ENCODE data around the gene TNFRSF13B. TPM values are rescaled to one million over a fixed set of nuclear protein-coding genes. Genes with fewer than 3 reads are reported as not detected.
"Not testable (repeated sequence)": the region's sequence is repeated elsewhere in the genome, so short reads cannot be mapped to it uniquely, and the experiment has no call there.

The TNFRSF13B gene
- total RNA-seq, 1 donor = not detected

DNA sequence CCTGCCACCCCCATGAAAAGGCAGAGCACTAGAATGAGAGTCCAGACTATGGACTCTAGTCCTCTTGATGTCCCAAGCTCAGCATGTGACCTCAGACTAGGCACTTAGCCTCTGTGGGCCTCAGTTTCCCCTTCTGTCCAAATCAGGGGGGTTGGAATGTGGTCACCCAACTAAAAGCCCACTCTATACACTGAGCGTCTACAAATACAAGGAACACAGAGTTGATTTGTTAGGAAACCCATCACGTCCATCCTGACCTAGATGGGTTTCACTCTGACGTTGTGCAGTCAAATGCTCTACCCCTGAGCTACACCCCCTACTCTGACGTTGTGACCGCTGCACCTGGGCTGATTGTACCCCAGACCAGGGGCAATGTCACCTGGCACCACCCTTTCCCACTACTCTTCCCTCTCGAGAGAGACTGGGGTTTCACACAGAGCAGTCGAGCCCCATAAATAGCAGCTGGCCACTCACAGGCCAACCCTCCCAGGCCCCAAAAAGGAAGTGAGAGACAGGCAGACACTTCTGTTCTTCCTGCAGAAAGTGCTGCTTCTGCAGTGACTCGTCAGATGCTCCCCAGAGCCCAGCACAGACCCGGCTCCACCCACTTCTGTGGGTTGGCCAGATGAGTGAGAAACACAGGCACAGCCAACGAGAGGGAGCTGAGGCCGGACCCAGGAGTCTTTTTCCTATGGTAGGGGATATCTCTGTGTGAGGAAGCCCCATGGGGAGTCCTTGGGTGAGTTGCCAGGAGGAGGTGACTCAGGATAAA, 16.1 kb upstream of the TNFRSF13B start:
- peak; percentile 59 for DNase-seq (ENCODE audit: low read depth)
- TF ChIP-seq, protein P1, sequence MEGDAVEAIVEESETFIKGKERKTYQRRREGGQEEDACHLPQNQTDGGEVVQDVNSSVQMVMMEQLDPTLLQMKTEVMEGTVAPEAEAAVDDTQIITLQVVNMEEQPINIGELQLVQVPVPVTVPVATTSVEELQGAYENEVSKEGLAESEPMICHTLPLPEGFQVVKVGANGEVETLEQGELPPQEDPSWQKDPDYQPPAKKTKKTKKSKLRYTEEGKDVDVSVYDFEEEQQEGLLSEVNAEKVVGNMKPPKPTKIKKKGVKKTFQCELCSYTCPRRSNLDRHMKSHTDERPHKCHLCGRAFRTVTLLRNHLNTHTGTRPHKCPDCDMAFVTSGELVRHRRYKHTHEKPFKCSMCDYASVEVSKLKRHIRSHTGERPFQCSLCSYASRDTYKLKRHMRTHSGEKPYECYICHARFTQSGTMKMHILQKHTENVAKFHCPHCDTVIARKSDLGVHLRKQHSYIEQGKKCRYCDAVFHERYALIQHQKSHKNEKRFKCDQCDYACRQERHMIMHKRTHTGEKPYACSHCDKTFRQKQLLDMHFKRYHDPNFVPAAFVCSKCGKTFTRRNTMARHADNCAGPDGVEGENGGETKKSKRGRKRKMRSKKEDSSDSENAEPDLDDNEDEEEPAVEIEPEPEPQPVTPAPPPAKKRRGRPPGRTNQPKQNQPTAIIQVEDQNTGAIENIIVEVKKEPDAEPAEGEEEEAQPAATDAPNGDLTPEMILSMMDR (IDR thresholded peaks at IDR 0.05; ENCODE audit: insufficient read depth, low read depth, low read length) = no peak
- H3K4me3 ChIP-seq (ENCODE audit: low read depth, low read length) = no peak overlapping the region

DNA sequence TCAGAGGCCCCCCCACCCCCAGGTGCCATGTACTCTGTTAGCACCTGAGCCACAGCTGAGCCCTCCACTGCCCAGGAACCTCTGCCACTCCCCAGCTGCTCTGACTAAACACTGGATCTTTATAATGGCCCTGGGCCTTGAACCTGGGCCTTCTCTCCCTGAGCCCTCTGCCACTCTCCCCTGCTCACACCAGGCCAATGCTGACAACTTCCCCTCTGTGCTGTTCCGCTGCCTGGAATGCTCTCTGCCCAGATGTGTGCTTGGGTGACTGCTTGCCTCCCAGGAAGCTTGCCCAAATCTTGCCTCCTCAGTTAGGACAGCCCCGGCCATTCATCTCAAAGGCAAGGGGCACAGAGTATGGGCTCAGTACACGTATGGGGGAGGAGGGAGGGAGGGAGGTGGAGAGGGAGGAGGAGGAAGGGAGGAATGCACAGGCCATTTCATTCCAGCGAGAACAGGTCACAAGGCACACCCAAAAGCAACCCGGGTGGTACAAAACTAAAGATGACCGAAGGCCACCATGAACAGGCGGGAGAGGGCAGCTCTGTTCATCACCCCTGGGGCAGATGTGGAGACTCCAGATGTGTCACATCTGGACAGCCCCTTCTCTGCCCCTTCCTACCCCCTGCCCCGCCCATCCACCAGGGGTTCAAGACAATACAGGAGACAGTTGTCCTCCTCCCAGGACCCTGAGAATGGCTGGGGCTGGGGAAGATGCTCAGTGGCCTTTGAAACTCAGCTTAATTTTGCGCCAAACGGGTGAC, 15.3 kb upstream of the TNFRSF13B start:
- H3K4me3 ChIP-seq (ENCODE audit: low read depth, low read length) = no peak overlapping the region
- TF ChIP-seq, protein P1 (IDR thresholded peaks at IDR 0.05; ENCODE audit: insufficient read depth, low read depth, low read length) = no peak
- DNase-seq (ENCODE audit: low read depth) = no peak

DNA sequence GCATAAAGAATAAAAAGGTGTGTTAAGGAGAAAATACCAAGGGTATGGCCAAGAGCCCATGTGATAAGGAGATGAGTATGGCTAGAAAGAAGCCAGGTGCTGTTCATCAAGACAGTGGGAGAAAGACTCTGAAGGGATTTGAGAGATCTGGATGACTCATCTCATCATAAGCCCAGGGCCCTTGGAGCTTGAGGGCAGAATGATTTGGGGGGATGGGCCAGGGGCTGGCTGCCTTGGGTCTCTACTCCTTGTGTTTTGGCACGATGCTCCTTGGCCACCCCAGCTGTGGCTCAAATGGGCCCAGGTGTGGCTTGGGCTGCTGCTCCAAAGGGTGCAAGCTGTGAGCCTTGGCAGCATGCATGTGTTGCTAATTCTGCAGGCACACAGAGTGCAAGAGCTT, 14.5 kb upstream of the TNFRSF13B start:
- TF ChIP-seq, protein P1 (IDR thresholded peaks at IDR 0.05; ENCODE audit: insufficient read depth, low read depth, low read length) = no peak
- no peak overlapping the region for H3K4me3 ChIP-seq (ENCODE audit: low read depth, low read length)
- peak; percentile 33 for DNase-seq (ENCODE audit: low read depth)

DNA sequence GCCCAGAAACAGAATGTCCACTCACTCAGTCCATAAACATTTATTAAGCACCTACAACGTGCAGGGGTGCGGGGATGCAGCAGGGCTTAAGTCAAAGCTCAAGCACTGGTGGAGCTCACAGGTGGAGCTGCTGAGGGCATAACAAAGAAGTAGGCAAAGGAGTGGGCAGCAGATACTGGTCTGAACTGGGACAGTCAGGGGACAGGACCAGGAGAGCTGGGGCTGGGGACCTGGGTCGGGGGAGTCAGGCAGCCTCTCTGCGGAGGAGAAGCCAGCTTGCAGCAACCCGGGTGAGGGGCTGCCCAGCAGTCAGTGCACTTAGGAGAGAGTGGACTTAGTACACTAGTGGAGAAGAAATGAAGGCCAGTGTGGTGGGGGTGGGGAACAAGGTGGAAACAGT, 10.0 kb upstream of the TNFRSF13B start:
- H3K4me3 ChIP-seq (ENCODE audit: low read depth, low read length) = no peak overlapping the region
- DNase-seq (ENCODE audit: low read depth) = no peak
- TF ChIP-seq, protein P1 (IDR thresholded peaks at IDR 0.05; ENCODE audit: insufficient read depth, low read depth, low read length) = no peak

DNA sequence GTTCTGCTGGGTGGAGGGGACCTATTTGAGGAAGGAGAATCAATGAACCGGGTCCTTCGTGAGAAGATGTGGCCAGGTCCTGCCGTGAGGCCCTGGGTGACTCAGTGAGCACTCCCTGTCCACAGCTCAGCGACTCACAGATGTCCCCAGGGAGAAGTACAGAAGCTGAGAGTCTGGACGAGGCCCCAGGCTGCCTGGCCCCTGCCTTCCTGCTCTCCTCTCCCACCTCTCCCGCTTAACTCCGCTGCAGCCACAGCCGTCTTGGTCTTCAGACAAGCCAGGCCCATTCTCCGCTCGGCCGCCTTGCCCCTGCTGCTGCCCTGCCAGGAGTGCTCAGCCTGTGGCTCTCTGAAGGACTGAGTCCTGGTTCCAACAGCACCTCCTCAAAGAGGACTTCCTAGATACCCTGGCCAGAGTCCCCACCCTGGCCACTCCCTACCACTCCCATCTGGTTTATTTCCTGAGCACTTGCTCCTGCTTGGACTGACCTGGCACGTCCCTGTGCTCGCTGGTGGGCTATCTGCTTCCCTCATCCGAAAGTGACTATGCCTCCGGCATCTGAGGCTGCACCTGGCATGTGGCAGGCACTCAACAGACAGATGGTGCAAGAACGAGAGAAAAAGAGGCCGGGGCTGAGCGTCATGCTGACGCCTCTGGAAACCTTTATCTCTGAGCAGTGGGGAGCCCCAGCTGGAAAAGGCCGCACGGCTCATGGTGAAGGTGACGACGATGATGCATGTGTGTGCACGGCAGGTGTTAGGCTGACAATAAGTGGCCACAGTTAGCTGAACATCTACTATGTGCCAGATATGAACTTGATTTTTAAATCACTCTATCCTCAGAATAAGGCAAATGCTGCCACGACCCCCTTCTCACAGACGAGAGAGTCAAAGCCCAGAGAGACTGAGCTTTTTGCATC, 9.2 kb upstream of the TNFRSF13B start:
- TF ChIP-seq, protein P1 (IDR thresholded peaks at IDR 0.05; ENCODE audit: insufficient read depth, low read depth, low read length) = no peak
- H3K4me3 ChIP-seq (ENCODE audit: low read depth, low read length) = no peak overlapping the region
- DNase-seq (ENCODE audit: low read depth) = no peak

DNA sequence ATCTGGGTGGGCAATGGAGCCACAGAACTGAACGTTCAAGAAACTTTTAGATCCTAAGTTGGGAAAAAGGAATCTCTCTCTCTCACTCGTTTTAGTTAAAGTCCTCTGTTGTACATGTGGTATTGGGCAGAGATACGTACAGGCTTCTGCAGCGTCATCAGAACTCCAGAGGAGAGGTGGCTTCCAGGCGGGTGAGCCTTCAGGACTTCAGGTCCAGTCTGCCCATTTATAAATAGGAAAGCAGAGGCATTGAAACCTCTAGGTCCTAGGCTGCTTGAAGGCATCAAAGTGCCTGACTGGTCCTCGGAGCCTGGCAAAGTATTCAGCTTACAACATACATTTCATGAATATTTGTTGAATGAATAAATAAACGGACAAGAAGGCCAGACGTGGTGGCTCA, 8.1 kb upstream of the TNFRSF13B start:
- no peak overlapping the region for H3K4me3 ChIP-seq (ENCODE audit: low read depth, low read length)
- DNase-seq (ENCODE audit: low read depth) = no peak
- TF ChIP-seq, protein P1 (IDR thresholded peaks at IDR 0.05; ENCODE audit: insufficient read depth, low read depth, low read length) = no peak

DNA sequence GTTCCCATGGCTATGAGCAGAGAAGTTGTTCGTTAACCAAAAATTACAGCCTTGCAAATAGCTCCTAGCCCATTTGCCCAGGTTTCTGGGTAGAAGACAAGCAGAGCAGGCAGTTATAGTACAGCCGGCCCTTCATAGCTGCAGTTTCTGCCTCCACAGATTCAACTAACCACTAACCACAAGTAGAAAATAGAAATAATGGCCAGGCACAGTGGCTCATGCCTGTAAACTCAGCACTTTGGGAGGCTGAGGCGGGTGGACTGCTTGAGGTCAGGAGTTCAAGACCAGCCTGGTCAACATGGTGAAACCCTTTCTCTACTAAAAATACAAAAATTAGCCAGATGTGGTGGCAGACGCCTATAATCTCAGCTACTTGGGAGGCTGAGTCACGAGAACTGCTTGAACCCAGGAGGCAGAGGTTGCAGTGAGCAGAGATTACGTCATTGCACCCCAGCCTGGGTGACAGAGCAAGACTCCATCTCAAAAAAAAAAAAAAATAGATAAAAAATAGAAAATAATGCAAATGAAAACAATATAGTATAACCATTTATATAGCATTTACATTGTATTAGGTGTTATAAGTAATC, 7.4 kb upstream of the TNFRSF13B start:
- not testable (repeated sequence) for H3K4me3 ChIP-seq (ENCODE audit: low read depth, low read length); DNase-seq (ENCODE audit: low read depth)

All from fibroblast of villous mesenchyme (primary cell).